ENCODE measurements around the gene BLVRA. TPM values are rescaled to one million over a fixed set of nuclear protein-coding genes. Genes with fewer than 3 reads are reported as not detected.

Gene BLVRA
- polyA plus RNA-seq, 1 donor (not counting 4 experiments of a cell fraction or from before 2014, with no cell fraction given) = 49.6 TPM

DNA sequence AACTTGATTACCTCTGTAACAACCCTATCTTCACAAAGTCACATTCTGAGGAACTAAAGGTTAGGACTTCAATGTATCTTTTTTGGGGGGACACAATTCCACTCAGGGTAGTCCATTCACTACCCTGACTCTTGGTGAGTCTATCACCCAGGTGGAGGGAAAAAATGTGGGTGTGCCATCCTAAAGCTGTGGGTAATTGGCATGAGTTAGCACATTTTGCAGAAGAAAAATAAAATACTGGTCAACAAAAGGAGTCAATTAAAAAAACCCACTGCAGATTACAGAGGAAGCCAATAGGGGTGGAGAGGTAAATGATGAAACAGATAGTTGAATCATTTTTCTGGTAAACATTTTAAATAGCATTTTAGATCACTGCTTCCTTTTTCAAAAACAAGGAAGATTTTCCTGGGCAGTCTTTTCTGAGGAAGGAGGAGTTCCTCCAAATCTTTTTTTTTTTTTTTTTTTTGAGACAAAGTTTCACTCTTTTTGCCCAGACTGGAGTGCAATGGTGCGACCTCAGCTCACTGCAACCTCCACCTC is 5.1 kb upstream of the BLVRA start:
- no peak for TF ChIP-seq EZH2 (IDR thresholded peaks at IDR 0.05; ENCODE audit: low read length)
- TF ChIP-seq, protein P1, sequence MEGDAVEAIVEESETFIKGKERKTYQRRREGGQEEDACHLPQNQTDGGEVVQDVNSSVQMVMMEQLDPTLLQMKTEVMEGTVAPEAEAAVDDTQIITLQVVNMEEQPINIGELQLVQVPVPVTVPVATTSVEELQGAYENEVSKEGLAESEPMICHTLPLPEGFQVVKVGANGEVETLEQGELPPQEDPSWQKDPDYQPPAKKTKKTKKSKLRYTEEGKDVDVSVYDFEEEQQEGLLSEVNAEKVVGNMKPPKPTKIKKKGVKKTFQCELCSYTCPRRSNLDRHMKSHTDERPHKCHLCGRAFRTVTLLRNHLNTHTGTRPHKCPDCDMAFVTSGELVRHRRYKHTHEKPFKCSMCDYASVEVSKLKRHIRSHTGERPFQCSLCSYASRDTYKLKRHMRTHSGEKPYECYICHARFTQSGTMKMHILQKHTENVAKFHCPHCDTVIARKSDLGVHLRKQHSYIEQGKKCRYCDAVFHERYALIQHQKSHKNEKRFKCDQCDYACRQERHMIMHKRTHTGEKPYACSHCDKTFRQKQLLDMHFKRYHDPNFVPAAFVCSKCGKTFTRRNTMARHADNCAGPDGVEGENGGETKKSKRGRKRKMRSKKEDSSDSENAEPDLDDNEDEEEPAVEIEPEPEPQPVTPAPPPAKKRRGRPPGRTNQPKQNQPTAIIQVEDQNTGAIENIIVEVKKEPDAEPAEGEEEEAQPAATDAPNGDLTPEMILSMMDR (optimal IDR thresholded peaks at IDR 0.05 in 1 of 3, IDR thresholded peaks at IDR 0.05 in 1 of 3, conservative IDR thresholded peaks at IDR 0.05 in 1 of 3; ENCODE audit: extremely low read depth in 1 of 3, insufficient read depth in 2 of 3, low read length in 3 of 3) = no peak
- DNase-seq (ENCODE audit: low read depth, low spot score) = no peak
- no peak overlapping the region for H3K27ac ChIP-seq (ENCODE audit: control insufficient read depth, insufficient read depth, low read length)

DNA sequence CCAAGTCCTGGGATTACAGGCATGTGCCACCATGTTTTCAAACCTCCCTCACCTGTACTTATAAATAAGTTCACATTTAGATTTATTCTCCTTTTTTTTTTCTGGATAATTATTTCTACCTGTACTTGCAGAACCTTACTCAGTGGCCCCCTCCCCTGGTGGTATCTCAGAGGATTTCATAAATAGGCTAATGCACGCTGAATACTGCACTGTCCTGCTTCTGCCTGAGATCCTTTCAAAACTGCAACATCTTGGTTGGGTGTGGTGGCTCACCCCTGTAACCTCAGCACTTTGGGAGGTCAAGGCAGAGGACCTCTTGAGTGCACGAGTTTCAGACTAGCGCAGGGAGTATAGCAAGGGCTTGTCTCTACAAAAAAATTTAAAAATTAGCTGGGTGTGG is 4.6 kb upstream of the BLVRA start:
- Histone ChIP-seq H3K4me1 (ENCODE audit: control insufficient read depth, extremely low read depth, insufficient read depth, low read length) (peaks cover 4% of the 10 kb centered on the region), H3K27me3 (ENCODE audit: control insufficient read depth, extremely low read depth, insufficient read depth, low read length) (no peaks in the 10 kb centered on the region), H3K9me3 (ENCODE audit: control insufficient read depth, low read depth, low read length) (no peaks in the 10 kb centered on the region), H4K20me1 (ENCODE audit: control insufficient read depth, extremely low read depth, insufficient read depth, low read length) (no peaks in the 10 kb centered on the region), H3K27ac (ENCODE audit: control insufficient read depth, insufficient read depth, low read length) (no peak overlapping the region), H3K79me2 (ENCODE audit: control insufficient read depth, insufficient read depth, low read length) (no peaks in the 10 kb centered on the region), H3K9ac (ENCODE audit: control insufficient read depth, extremely low read depth, insufficient read depth, low read length) (no peak overlapping the region), H3K4me3 (ENCODE audit: control insufficient read depth in 2 of 3, extremely low read depth in 1 of 3, insufficient read depth in 2 of 3, low read depth in 1 of 3, low read length in 3 of 3) (no peak overlapping the region), H3K36me3 (ENCODE audit: control insufficient read depth in 2 of 2, extremely low read depth in 1 of 2, insufficient read depth in 2 of 2, low read length in 2 of 2) (no peaks in the 10 kb centered on the region), H2AFZ (ENCODE audit: control insufficient read depth, low read length) (no peak overlapping the region), H3K4me2 (ENCODE audit: control insufficient read depth, extremely low read depth, insufficient read depth, low read depth, low read length) (no peak overlapping the region), H3K9me1 (ENCODE audit: control insufficient read depth, extremely low read depth, insufficient read depth, low read length) (no peaks in the 10 kb centered on the region)
- no peak for DNase-seq (ENCODE audit: low read depth, low spot score)
- FAIRE-seq = no peak
- TF ChIP-seq, protein P1 (optimal IDR thresholded peaks at IDR 0.05 in 1 of 3, IDR thresholded peaks at IDR 0.05 in 1 of 3, conservative IDR thresholded peaks at IDR 0.05 in 1 of 3; ENCODE audit: extremely low read depth in 1 of 3, insufficient read depth in 2 of 3, low read length in 3 of 3) = no peak
- no peak for TF ChIP-seq EZH2 (IDR thresholded peaks at IDR 0.05; ENCODE audit: low read length)
- dilution Hi-C loops (cut with MboI; ENCODE audit: extremely low pct_ligation_motif_present, low sequenced_read_pairs) = no loop called here

More for the DNA sequence above, 5.1 kb upstream of the BLVRA start:
- FAIRE-seq = no peak
- Histone ChIP-seq H3K36me3 (ENCODE audit: control insufficient read depth in 2 of 2, extremely low read depth in 1 of 2, insufficient read depth in 2 of 2, low read length in 2 of 2) (no peaks in the 10 kb centered on the region), H3K4me1 (ENCODE audit: control insufficient read depth, extremely low read depth, insufficient read depth, low read length) (peaks cover 4% of the 10 kb centered on the region), H3K4me3 (ENCODE audit: control insufficient read depth in 2 of 3, extremely low read depth in 1 of 3, insufficient read depth in 2 of 3, low read depth in 1 of 3, low read length in 3 of 3) (no peak overlapping the region), H3K27me3 (ENCODE audit: control insufficient read depth, extremely low read depth, insufficient read depth, low read length) (no peaks in the 10 kb centered on the region), H3K79me2 (ENCODE audit: control insufficient read depth, insufficient read depth, low read length) (no peaks in the 10 kb centered on the region), H3K9me3 (ENCODE audit: control insufficient read depth, low read depth, low read length) (no peaks in the 10 kb centered on the region), H2AFZ (ENCODE audit: control insufficient read depth, low read length) (no peak overlapping the region), H3K9me1 (ENCODE audit: control insufficient read depth, extremely low read depth, insufficient read depth, low read length) (no peaks in the 10 kb centered on the region), H3K9ac (ENCODE audit: control insufficient read depth, extremely low read depth, insufficient read depth, low read length) (no peak overlapping the region), H4K20me1 (ENCODE audit: control insufficient read depth, extremely low read depth, insufficient read depth, low read length) (no peaks in the 10 kb centered on the region), H3K4me2 (ENCODE audit: control insufficient read depth, extremely low read depth, insufficient read depth, low read depth, low read length) (no peak overlapping the region)
- dilution Hi-C loops (cut with MboI; ENCODE audit: extremely low pct_ligation_motif_present, low sequenced_read_pairs) = no loop called here
